ENCODE data around the gene RALGAPA1.

GRCh38 chr14:35557221-35557747 lies 251.8 kb downstream of the RALGAPA1 start:
- TF ChIP-seq, protein P1, sequence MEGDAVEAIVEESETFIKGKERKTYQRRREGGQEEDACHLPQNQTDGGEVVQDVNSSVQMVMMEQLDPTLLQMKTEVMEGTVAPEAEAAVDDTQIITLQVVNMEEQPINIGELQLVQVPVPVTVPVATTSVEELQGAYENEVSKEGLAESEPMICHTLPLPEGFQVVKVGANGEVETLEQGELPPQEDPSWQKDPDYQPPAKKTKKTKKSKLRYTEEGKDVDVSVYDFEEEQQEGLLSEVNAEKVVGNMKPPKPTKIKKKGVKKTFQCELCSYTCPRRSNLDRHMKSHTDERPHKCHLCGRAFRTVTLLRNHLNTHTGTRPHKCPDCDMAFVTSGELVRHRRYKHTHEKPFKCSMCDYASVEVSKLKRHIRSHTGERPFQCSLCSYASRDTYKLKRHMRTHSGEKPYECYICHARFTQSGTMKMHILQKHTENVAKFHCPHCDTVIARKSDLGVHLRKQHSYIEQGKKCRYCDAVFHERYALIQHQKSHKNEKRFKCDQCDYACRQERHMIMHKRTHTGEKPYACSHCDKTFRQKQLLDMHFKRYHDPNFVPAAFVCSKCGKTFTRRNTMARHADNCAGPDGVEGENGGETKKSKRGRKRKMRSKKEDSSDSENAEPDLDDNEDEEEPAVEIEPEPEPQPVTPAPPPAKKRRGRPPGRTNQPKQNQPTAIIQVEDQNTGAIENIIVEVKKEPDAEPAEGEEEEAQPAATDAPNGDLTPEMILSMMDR (IDR thresholded peaks at IDR 0.05) = no peak
- no peak for TF ChIP-seq POLR2A (IDR thresholded peaks at IDR 0.05)
